ENCODE data around the gene TRPM7. TPM values are rescaled to one million over a fixed set of nuclear protein-coding genes. Genes with fewer than 3 reads are reported as not detected.
"Not testable (repeated sequence)": the region's sequence is repeated elsewhere in the genome, so short reads cannot be mapped to it uniquely, and the experiment has no call there.

TRPM7 gene
- total RNA-seq, 1 donor from 2014 or later = 43.6 TPM

DNA sequence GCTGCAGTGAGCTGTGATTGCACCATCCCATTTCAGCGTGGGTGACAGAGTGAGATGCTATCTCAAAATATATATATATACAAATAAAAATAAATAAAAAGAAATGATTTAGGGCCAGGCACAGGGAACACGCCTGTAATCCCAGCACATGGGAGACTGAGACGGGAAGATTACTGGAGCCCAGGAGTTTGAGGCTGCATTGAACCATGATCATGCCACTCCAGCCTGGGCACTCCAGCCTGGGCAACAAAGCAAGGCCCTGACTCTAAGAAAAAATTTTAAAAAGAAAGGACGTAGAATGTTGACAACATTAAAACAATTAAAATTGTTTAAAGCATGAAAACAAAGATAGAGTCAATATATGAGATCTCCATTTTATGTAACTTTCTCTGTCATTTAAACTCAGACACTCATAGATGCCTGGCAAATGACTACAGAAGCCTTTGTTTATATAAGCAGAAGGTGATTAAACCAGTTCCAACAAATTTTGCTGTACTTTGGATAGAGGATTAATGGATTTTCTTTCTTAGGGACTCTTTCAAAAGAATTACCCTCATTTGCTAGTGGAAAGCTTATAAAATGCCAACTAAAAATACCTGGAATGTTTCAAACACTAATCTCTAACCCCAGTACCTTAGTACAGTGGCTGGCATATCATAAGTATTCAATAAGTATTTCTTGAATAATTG lies 10.7 kb upstream of the TRPM7 start:
- Mint-ChIP-seq H3K36me3 (peaks cover 8% of the 10 kb centered on the region), H3K9me3 (no peaks in the 10 kb centered on the region)
- no peak for DNase-seq (ENCODE audit: extremely low spot score, unreplicated experiment)

DNA sequence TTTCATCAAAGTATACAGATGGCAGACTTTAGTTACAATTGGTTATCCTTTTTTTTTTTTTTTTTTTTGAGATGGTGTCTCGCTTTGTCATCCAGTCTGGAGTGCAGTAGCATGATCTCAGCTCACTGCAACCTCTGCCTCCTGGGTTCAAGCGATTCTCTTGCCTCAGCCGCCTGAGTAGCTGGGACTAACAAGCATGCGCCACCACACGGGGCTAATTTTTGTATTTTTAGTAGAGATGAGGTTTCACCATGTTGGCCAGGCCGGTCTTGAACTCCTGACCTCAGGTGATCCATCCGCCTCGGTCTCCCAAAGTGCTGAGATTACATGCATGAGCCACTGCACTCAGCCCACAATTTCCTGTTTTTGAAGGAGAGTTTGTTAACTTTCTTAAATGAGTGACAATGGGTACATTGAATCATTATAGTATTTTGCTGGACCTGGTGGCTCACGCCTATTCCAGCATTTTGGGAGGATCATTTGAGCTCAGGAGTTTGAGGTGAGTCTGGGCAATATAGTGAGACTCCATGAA lies 8.1 kb upstream of the TRPM7 start:
- not testable (repeated sequence) for DNase-seq (ENCODE audit: extremely low spot score, unreplicated experiment); H3K4me1 Mint-ChIP-seq (ENCODE audit: unreplicated experiment); H3K27ac Mint-ChIP-seq; H3K36me3 Mint-ChIP-seq; H3K9me3 Mint-ChIP-seq; H3K27me3 Mint-ChIP-seq; H3K4me3 Mint-ChIP-seq

More for the DNA sequence above, 10.7 kb upstream of the TRPM7 start:
- no peaks in the 10 kb centered on the region for H3K4me1 Mint-ChIP-seq (ENCODE audit: unreplicated experiment)
- H3K27me3 Mint-ChIP-seq = no peaks in the 10 kb centered on the region
- no peak overlapping the region for H3K27ac Mint-ChIP-seq
- TF ChIP-seq, protein P1, sequence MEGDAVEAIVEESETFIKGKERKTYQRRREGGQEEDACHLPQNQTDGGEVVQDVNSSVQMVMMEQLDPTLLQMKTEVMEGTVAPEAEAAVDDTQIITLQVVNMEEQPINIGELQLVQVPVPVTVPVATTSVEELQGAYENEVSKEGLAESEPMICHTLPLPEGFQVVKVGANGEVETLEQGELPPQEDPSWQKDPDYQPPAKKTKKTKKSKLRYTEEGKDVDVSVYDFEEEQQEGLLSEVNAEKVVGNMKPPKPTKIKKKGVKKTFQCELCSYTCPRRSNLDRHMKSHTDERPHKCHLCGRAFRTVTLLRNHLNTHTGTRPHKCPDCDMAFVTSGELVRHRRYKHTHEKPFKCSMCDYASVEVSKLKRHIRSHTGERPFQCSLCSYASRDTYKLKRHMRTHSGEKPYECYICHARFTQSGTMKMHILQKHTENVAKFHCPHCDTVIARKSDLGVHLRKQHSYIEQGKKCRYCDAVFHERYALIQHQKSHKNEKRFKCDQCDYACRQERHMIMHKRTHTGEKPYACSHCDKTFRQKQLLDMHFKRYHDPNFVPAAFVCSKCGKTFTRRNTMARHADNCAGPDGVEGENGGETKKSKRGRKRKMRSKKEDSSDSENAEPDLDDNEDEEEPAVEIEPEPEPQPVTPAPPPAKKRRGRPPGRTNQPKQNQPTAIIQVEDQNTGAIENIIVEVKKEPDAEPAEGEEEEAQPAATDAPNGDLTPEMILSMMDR (conservative IDR thresholded peaks at IDR 0.05) = no peak
- H3K4me3 Mint-ChIP-seq = no peak overlapping the region

DNA sequence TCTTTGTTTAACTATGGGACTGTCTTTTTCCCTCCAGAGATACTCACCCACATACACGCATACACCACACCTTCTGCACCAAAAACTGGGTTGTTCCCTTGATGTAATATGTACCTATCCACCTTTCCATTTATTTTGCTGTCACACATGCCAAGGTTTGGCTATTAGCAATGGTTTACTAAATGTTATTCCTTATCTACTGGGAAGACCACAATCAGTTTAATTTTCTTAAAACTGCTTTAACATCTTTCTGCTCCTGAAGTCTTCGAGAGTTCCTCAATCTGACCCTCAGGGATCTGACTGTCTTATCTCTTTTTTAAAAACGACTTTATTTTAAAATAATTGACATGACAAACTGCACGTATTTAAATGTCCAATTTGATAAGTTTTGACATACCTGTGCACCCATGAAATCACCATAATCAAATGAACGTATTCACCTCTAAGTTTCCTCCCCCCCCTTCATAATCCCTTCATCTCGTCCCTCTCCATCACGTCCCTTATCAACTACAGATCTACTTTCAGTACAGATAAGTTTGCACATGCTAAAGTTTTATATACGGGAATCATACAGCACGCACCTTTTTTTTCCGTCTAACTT lies 805 bp upstream of the TRPM7 start:
- Mint-ChIP-seq H3K9me3 (no peaks in the 10 kb centered on the region), H3K27ac (peak overlapping the region; percentile 93), H3K4me1 (ENCODE audit: unreplicated experiment) (peaks cover 15% of the 10 kb centered on the region), H3K27me3 (no peaks in the 10 kb centered on the region), H3K36me3 (peaks cover 8% of the 10 kb centered on the region), H3K4me3 (peak overlapping the region; percentile 90)
- DNase-seq (ENCODE audit: extremely low spot score, unreplicated experiment) = no peak
- TF ChIP-seq, protein P1 (conservative IDR thresholded peaks at IDR 0.05) = no peak

DNA sequence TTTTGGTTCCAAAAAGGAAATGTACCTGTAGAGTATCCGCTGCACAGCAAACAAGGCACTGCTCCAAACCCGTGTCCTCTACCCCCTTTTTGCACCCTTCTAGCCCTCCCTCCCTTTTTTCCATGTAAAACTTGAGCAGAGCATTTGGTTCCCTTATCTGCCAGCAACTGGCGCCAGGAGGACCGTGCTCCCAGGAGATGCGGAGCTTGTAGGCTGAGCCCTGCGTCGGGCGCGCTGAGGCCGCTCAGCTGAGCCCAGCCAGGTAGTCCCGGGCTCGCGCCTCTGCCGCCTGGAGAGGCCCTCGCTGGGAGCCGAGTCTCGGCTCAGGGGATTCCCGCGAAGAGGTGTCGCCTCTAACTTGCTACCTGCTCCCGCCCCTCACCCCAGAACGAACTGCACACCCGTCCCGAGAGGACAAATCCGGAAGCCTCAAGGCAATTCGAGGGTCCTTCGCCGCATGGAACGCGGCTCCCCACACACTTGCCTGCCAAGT lies 575 bp downstream of the TRPM7 start:
- peak; percentile 76 for DNase-seq (ENCODE audit: extremely low spot score, unreplicated experiment)
- H3K27me3 Mint-ChIP-seq = no peaks in the 10 kb centered on the region
- no peaks in the 10 kb centered on the region for H3K9me3 Mint-ChIP-seq
- H3K27ac Mint-ChIP-seq = peak overlapping the region; percentile 93
- TF ChIP-seq, protein P1 (conservative IDR thresholded peaks at IDR 0.05) = no peak
- H3K4me3 Mint-ChIP-seq = peak overlapping the region; percentile 90
- peaks cover 22% of the 10 kb centered on the region for H3K4me1 Mint-ChIP-seq (ENCODE audit: unreplicated experiment)
- peaks cover 15% of the 10 kb centered on the region for H3K36me3 Mint-ChIP-seq

DNA sequence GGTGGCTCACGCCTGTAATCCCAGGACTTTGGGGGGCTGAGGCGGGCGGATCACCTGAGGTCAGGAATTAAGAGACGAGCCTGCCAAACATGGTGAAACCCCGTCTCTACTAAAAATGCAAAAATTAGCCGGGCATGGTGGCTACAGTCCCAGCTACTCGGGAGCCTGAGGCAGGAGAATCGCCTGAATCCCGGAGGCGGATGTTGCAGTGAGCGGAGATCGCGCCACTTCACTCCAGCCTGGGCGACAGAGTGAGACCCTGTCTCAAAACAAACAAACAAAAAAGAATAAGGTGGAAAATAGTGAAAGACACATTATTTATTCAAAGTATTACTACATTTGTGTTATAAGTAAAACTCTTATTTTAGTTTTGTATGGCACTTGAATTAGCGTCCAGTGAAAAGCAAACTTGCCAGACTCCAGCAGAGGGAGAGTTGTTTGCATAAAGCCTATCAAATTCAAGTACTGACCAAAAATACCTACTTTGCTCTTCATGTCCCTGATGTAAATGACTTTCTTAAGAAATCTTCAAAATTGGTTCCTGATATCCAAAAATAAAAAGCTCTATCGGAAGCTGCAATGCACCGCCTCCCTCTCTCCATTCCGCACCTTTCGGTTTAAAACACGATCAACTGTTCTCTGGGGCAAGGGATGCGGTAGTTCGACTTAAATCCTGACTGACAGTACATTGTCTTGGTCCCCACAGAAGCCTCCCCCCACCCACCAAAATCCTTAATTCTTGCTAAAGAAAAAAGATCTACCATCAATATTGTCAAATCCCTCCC lies 1.2 kb downstream of the TRPM7 start:
- no peak for DNase-seq (ENCODE audit: extremely low spot score, unreplicated experiment)
- peak overlapping the region; percentile 90 for H3K4me3 Mint-ChIP-seq
- no peaks in the 10 kb centered on the region for H3K27me3 Mint-ChIP-seq
- TF ChIP-seq, protein P1 (conservative IDR thresholded peaks at IDR 0.05) = peak; percentile 22
- H3K4me1 Mint-ChIP-seq (ENCODE audit: unreplicated experiment) = peaks cover 23% of the 10 kb centered on the region
- H3K9me3 Mint-ChIP-seq = no peaks in the 10 kb centered on the region
- peaks cover 15% of the 10 kb centered on the region for H3K36me3 Mint-ChIP-seq
- H3K27ac Mint-ChIP-seq = peak overlapping the region; percentile 93
